SK-N-MC (cell line): Measurements from ENCODE around the gene HSPB6.

Experiments used
- DNase-seq: peaks from one replicate; pipeline ENCODE4 v3.0.0-alpha.2; 2011; ENCODE audit warnings: low read depth, low spot score
- H3K27ac ChIP-seq: fragments of 200-600 bp; sonication (generic); 2 replicates; pipeline ENCODE4 v1.5.1; 2016; ENCODE audit warnings: mixed run types
- H3K36me3 ChIP-seq: fragments of 200-600 bp; sonication (generic); 2 replicates; pipeline ENCODE4 v1.6.1; 2017; ENCODE audit warnings: antibody characterized with exemption, low read length, mixed read lengths; ENCODE audit not compliant: insufficient read depth
- H3K4me3 ChIP-seq: fragments of 200-600 bp; sonication (generic); 2 replicates; pipeline ENCODE4 v1.5.1; 2016
- H3K9ac ChIP-seq: fragments of 200-600 bp; sonication (generic); 2 replicates; pipeline ENCODE4 v1.8.0; 2017; ENCODE audit warnings: mixed run types, mixed read lengths; ENCODE audit not compliant: insufficient read length
- H3K9me3 ChIP-seq: fragments of 200-600 bp; sonication (generic); 2 replicates; pipeline ENCODE4 v1.6.1; 2017; ENCODE audit warnings: low read depth, mild to moderate bottlenecking, antibody characterized with exemption, low read length, moderate library complexity, mixed read lengths
- EZH2 ChIP-seq: fragments of 200-600 bp; sonication (generic); IDR thresholded peaks from one replicate; pipeline ENCODE4 v1.6.1; 2017; ENCODE audit warnings: antibody characterized with exemption
- FOXP2 ChIP-seq: optimal IDR thresholded peaks from 2 replicates; pipeline ENCODE3; 2011; ENCODE audit warnings: mild to moderate bottlenecking, moderate library complexity; ENCODE audit not compliant: insufficient read depth; ENCODE audit errors: extremely low read length, control extremely low read depth
- POLR2AphosphoS5 ChIP-seq: IDR thresholded peaks from 2 replicates; pipeline ENCODE4 v1.6.1; 2012; ENCODE audit warnings: mild to moderate bottlenecking, low read depth, low read length, borderline replicate concordance

HSPB6 gene

GRCh38 chr19:35754370-35755130 lies 2.3 kb downstream of the HSPB6 start:
- TF ChIP-seq EZH2 (no peak), POLR2AphosphoS5 (no peak), FOXP2 (no peak)
- H3K36me3 ChIP-seq: no peaks in the 10 kb centered on the region; the same call in 1 of the 2 replicates
- no peaks in the 10 kb centered on the region for H3K9me3 ChIP-seq
- H3K9ac ChIP-seq: no peak overlapping the region
- H3K27ac ChIP-seq: no peak overlapping the region
- H3K4me3 ChIP-seq: no peak overlapping the region
- no peak for DNase-seq

GRCh38 chr19:35753634-35754369 lies 3.0 kb downstream of the HSPB6 start:
- DNase-seq: no peak
- Histone ChIP-seq H3K9ac (no peak overlapping the region), H3K9me3 (no peaks in the 10 kb centered on the region), H3K27ac (no peak overlapping the region), H3K36me3 (no peaks in the 10 kb centered on the region; the same call in 1 of the 2 replicates), H3K4me3 (no peak overlapping the region)
- TF ChIP-seq EZH2 (no peak), FOXP2 (no peak), POLR2AphosphoS5 (no peak)

- no peak overlapping the region for H3K4me3 ChIP-seq
- H3K9ac ChIP-seq: no peak overlapping the region
- no peaks in the 10 kb centered on the region; the same call in 1 of the 2 replicates for H3K36me3 ChIP-seq
- no peaks in the 10 kb centered on the region for H3K9me3 ChIP-seq
- no peak overlapping the region for H3K27ac ChIP-seq
- TF ChIP-seq FOXP2 (no peak), EZH2 (no peak), POLR2AphosphoS5 (no peak)
- DNase-seq: no peak
Measured at GRCh38 chr19:35752746-35753350, 4.0 kb downstream of the HSPB6 start.

GRCh38 chr19:35751839-35752745 lies 4.7 kb downstream of the HSPB6 start:
- no peaks in the 10 kb centered on the region for H3K9me3 ChIP-seq
- no peak for DNase-seq
- H3K4me3 ChIP-seq: no peak overlapping the region
- no peak overlapping the region for H3K27ac ChIP-seq
- TF ChIP-seq POLR2AphosphoS5: no peak
- TF ChIP-seq FOXP2: no peak
- TF ChIP-seq EZH2: no peak
- no peaks in the 10 kb centered on the region; the same call in 1 of the 2 replicates for H3K36me3 ChIP-seq
- H3K9ac ChIP-seq: no peak overlapping the region

- Histone ChIP-seq H3K4me3 (no peak overlapping the region), H3K36me3 (no peaks in the 10 kb centered on the region; the same call in 1 of the 2 replicates), H3K9ac (no peak overlapping the region), H3K27ac (no peak overlapping the region), H3K9me3 (no peaks in the 10 kb centered on the region)
- no peak for DNase-seq
- no peak for TF ChIP-seq FOXP2
- TF ChIP-seq EZH2: no peak
- no peak for TF ChIP-seq POLR2AphosphoS5
Measured at GRCh38 chr19:35750167-35750566, 6.7 kb downstream of the HSPB6 start.

GRCh38 chr19:35748106-35749020 lies 8.5 kb downstream of the HSPB6 start, which contains the start of gene LIN37:
LIN37 (plus strand) TSS chr19:35748576; CDS start chr19:35748725, 149 bp downstream.
- peak within 1 kb of the TSS; percentile 98 for H3K4me3 ChIP-seq
- H3K36me3 ChIP-seq: peaks cover 3% of the 10 kb centered on the region; the same call in 1 of the 2 replicates
- no peaks in the 10 kb centered on the region for H3K9me3 ChIP-seq
- TF ChIP-seq EZH2 (no peak), FOXP2 (no peak), POLR2AphosphoS5 (peak; percentile 74)
- peak within 1 kb of the TSS; percentile 91 for H3K9ac ChIP-seq
- peak within 1 kb of the TSS; percentile 37; the same call in 1 of the 2 replicates for H3K27ac ChIP-seq
- DNase-seq: peak; percentile 98
